ENCODE data around the gene MTX1.

DNA sequence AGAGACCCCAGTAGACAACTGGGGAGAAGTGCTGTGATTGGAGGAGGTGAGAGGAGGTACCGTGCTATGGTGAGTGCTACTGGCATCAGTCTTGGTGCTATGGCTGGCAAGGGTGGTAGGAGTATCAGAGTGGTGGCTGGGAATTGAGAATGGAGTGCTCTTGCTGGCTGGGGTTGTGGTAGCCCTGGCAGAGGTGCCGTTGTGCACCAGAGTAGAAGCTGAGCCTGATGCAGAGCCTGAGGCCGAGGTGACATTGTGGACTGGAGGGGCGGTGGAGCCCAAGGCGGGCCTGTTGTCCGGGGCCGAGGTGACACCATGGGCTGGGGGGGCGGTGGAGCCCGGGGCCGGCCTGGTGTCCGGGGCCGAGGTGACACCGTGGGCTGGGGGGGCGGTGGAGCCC is 20.2 kb upstream of the MTX1 start:
- TF ChIP-seq POLR2A (IDR thresholded peaks at IDR 0.05): no peak
- TF ChIP-seq, protein P1, sequence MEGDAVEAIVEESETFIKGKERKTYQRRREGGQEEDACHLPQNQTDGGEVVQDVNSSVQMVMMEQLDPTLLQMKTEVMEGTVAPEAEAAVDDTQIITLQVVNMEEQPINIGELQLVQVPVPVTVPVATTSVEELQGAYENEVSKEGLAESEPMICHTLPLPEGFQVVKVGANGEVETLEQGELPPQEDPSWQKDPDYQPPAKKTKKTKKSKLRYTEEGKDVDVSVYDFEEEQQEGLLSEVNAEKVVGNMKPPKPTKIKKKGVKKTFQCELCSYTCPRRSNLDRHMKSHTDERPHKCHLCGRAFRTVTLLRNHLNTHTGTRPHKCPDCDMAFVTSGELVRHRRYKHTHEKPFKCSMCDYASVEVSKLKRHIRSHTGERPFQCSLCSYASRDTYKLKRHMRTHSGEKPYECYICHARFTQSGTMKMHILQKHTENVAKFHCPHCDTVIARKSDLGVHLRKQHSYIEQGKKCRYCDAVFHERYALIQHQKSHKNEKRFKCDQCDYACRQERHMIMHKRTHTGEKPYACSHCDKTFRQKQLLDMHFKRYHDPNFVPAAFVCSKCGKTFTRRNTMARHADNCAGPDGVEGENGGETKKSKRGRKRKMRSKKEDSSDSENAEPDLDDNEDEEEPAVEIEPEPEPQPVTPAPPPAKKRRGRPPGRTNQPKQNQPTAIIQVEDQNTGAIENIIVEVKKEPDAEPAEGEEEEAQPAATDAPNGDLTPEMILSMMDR (IDR thresholded peaks at IDR 0.05): no peak

Data from adrenal gland (tissue), 5 donors.